HG03575 (cell line): ENCODE measurements around the gene MOGAT2.
"Not testable (repeated sequence)": the region's sequence is repeated elsewhere in the genome, so short reads cannot be mapped to it uniquely, and the experiment has no call there.

Experiments used
- ATAC-seq: cut with Tn5 transposase; IDR thresholded peaks from one replicate; pipeline ENCODE4 v1.9.1; 2021; ENCODE audit not compliant: unreplicated experiment, insufficient number of reproducible peaks, low FRiP score; ENCODE audit errors: extremely low read depth

Gene MOGAT2

DNA sequence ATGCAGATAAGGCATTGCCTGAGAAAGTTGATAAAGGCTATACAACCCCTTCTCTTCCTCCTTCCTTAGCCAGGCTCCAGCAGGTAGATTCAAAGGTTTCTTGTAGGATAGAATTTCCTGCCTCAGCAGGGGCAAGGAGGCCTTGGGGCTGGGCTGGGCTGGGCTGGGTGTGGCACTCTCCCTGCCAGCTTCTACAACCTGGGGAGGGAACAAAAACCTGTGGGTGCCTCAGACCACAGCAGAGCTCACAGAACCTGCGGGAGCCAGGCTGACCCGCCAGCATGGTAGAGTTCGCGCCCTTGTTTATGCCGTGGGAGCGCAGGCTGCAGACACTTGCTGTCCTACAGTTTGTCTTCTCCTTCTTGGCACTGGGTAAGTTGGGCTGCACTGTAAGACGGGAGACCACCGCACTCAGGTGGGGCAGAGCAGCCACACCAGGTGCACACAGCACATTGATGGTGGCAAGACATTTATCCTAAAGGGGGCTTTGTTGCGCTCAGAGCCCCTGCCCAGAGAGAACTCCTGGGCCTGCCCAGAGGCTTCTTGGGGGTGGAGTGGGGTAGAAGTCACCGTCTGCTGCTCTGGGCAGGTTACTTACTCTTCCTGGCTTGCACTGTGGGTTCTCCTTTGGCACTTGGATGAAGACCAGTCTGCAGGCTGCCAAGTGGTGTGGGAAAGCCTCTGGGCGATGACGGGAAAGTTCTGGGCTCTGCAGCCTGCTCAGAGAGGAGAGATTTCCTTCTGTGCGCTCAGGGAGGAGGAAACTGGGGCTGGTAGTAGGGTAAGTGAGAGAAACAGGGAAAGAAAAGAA lies at the start of gene MOGAT2:
TSS of gene MOGAT2 (plus strand) at position 231 of the 811 bp plus-strand sequence. CDS start at position 282, 51 bp downstream.
- no peak for ATAC-seq

DNA sequence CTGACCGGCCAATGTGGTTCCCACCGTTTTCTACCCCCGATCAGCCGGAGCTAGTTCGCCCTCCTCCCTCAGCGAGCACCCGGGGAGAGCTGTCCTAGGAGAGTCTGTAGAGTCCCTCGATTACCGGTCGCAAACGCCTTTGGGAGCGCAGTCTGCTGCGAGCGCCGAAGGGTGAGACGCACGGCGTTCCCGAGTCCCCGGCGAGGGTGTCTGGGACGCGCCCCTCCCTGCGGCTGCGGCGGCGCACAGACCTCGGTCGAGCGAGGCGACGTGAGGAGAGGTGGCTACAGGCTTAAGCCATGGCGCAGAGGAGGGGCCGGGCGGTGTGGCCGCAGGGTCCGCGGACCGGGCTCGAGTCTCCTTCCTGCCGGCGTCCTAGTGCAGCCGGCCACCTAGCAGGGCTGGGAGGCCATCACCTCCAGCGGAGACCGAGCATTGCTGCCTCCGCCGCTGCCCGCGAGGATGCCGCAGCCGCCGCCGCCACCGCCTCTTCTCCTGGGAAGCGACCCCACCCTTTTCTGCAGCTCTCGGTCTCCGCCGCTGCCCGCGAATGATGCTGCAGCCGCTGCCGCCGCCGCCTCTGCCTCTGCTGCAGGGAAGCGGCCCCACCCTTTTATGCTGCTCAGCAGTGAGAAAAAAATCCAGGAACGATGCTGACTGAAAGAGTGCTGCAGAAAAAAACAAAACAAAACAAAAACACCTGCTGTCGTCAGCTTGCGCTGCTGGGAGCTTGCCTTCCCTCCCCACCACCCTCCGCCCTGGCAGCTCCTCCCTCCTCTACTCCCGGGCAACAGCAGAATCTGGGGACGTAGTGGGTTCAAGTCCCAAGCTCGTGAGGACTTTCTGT lies 49.0 kb upstream of the MOGAT2 start, which contains the start of gene MAP6:
TSS of gene MAP6 (minus strand) at position 588 of the 847 bp plus-strand sequence. CDS start 669 bp downstream, outside the sequence.
- ATAC-seq = no peak

DNA sequence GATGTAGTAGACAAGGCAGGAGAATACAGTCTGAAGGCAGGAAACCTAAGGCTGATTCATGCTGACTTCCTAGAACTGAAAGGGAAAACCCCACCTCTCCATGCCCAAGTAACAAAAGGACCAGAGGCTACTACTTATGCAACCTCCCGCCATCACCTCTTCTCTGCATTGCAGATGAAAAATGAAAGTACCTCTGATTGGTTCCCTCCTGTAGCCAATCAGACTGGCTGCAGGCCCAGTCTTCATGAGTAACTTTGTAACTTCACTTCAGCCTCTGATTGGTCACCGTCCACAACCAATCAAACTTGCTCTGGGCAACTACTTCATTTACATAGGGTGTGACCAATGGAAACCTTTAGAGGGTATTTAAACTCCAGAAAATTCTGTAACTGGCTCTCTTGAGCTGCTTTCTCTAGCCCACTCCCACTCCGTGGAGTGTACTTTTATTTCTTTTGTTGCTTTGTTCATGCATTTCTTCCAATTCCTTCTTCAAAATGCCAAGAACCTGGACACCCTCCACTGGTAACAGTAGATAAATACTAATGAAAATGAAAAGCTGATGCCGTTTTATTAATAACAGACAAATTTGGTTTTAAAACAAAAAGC lies 43.6 kb upstream of the MOGAT2 start:
- ATAC-seq = no peak

DNA sequence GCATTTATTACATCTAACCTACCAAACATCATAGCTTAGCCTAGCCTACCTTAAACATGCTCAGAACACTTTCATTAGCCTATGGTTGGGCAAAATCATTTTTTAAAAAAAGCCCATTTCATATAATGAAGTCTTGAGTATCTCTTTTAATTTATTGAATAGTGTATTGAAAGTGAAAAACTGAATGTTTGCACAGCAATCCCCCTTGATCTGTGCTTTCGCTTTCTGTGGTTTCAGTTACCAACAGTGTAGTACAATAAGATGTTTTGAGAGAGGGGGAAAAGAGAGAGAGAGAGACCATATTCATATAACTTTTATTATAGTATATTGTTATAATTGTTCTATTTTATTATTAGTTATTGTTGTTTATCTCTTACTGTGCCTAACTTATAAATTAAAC lies 40.4 kb upstream of the MOGAT2 start:
- no peak for ATAC-seq

DNA sequence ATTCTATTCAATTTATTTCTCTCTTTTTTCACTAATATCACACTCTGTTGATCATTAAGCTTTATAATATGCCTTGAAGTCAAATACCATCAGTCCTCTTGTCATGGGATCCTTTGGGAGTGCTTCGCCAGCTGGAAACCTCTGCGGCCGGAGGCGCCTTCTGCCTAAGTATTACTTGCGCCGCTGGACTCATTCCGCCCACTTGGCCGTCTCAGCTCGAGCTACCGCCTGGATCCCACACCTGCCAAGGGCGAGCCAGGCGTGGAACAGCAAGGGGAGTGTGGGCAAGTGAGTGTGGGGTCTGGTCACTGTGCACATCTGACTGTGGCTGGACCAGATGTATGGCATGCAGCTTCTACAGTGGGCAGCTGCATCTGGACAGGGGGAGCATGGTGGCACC lies 39.7 kb upstream of the MOGAT2 start:
- no peak for ATAC-seq

DNA sequence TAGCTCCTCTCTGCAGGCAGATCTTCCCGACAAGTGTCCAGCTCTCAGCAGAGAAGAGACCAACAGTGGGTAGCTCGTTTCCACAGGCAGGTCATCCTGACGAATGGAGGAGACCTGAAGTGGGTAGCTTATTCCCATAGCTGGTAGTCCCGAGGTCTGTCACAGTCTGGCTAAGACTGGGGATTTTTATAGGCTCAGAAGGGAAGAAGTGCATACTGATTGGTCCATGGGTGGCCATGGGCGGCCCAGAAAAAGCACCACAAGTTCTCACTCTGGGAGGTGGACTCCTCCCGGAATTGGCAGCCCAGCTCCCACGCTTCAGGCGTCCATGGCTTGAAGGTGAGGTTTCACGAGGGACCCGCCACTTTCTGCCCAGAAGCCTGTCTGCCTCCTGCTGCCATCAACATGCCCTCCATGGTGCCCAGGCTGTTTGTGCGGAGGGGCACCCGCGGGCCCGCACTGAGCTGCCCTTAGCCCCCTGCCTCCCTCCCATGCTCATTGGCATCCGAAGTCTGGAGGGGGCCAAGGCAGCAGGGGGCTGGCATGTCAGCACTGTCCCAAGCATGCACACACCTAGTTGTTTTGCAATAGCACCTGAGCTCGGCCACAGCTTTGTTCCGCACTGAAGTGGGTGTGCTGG lies 38.9 kb upstream of the MOGAT2 start:
- ATAC-seq = no peak

DNA sequence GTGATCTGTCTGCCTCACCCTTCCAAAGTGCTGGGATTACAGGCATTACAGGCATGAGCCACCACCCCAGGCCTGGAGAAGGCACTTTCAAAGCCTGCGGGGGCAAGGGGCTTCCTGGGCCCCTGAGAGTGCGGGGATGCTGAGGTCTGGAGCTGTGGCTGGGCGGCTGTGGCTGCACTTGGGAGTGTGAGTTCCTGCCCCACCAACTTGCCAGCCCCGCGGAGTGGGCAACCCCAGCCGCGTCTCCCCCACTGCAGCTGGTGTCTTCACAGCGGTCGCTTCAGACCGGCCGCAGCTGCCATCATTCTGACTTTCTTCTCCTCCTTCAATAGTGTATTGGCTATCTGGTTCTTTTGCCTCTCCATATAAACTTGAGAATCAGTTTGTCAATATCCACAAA lies 38.1 kb upstream of the MOGAT2 start:
- no peak for ATAC-seq

DNA sequence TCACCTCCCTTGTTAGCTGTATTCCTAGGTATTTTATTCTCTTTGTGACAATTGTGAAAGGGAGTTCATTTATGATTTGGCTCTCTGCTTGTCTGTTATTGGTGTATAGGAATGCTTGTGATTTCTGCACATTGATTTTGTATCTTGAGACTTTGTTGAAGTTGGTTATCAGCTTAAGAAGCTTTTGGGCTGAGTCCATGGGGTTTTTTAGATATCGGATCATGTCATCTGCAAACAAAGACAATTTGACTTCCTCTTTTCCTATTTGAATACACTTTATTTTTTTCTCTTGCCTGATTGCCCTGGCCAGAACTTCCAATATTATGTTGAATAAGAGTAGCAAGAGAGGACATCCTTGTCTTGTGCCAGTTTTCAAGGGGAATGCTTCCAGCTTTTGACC lies 33.8 kb upstream of the MOGAT2 start:
- not testable (repeated sequence) for ATAC-seq

DNA sequence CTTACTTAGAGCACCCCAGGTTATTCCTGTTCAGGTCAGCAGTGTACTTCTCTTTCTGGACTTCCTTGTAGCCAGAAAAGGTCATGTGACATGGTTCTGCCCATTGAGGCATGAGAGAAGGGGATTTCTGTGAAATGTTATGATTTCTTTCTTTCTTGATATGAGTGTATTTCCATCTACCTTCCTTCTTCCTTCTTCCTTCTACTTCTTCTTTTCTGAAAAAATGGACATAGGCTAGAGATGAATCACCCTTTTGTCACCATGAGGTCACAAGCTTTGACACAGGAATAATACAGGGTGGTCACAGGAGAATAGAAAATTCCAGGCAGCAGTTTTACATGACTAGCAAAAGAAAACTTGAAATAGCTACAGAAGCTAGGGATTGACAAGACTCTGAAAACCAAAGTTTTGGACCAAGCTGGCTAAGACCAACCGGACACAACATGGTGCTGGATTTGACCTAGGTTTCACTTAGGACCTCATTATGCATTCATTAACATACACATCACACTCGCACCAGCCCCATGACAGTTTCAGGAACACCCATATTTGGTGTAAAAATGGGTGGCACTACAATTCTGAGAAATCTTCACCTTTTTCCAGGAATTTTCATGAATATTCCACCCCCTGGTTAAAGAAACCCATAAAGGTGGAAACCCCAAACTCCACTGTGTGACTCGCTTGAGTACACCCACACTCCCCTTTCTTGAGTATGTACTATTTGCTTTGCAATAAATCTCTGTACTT lies 27.6 kb upstream of the MOGAT2 start:
- ATAC-seq = no peak

DNA sequence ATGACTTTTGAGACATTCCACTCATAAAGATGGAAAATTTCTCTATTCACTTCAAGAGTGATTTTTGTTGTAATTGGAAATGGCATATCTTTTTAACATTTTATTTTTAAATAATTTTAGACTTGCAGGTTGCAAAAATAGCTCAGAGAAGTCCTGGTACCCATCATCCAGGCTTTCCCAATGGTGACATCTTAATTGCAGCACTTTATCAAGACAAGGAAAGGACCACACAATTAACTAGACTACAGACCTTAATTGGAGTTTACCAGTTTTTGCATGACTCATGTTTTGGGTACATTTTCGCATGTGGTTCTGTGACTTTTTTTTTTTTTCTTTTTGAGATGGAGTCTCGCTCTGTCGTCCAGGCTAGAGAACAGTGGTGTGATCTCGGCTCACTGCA lies 25.8 kb upstream of the MOGAT2 start:
- ATAC-seq = no peak

DNA sequence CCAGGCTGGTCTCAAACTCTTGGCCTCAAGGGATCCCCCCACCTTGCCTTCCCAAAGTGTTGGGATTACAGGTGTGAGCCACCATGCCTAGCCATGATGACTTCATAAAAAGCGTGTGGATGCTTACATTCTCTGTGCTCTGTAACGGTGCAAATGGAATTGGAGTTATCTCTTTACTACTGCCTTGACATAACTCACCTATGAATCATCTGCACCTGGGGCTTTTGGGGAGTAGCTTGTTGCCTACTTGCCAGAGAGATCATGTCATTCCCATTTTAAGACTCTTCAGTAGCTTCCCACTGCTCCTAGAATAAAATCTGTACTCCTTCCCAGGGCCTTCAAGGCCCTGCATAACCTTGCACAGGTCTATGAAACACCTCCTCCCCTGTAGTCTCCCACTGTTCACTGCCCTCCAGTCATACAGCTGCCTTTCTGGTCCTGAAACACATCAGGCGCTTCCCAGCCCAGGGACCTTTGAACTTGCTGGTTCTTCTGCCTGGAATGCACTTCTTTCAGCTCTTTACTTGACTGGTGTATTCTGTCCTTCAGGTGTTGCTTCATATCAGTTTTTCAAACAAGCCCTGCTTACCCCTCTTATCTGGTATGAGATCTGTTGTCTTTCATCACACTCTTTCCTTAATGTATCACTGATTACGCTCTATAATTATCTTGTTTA lies 19.6 kb upstream of the MOGAT2 start:
- no peak for ATAC-seq

DNA sequence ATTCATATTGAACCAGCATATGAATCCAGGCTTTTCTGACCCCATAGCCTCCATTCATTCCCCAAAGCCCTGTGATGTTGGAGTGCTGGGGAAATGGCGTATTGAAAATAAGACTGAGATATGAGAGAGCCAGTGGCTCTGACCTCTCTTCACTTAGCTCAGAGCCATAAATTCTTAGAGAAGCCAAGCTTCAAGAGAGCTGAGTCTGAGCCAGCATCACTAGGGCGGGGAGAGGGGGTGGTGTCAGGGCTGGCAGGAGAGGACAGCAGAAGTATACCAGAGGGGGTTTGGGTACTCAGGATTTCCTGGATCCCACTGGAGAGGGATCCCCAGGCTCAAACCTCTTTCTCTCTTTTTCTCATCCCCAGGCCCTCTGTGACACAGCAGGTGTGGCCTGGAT lies 16.7 kb upstream of the MOGAT2 start:
- ATAC-seq = no peak

DNA sequence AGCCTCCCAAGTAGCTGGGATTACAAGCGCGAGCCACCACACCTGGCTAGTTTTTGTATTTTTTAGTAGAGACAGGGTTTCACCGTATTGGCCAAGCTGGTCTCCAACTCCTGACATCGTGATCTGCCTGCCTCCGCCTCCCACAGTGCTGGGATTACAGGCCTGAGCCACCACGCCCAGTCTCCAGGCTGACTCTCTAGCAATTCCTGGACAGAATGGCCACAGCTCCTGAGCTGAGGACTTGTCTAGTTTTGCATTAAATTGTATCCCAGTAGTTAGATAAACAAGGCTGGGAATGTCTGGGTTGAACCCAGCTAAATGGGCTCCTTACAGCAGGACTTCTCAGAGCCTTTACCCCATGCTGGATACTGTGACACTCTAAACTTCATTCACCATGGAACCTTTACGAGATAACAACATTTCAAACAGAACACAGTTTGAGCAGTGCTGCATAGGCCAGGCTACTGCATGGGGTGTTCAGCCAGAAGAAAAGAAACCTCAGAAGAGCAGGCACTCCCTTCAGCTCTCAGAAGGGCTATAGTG lies 13.9 kb upstream of the MOGAT2 start:
- ATAC-seq = no peak

DNA sequence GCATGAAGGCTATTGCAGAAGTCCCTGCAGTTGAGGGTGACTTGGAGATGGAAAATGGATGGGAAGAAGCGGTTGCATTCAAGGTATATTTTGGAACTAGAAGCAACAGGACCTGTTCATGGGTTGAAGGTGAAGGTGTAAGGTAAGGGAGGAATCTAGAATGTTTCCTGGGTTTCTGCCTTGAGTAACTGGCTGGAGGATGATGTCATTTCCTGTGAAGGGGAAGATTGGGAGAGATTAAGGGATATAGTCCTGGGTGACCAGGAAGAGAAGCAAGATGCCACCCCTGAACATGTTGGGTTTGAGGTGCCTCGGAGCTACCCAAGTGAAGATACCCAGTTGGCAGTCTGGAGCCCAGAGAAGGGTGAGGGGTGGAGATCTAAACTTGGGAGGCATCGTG lies 12.1 kb upstream of the MOGAT2 start:
- no peak for ATAC-seq

DNA sequence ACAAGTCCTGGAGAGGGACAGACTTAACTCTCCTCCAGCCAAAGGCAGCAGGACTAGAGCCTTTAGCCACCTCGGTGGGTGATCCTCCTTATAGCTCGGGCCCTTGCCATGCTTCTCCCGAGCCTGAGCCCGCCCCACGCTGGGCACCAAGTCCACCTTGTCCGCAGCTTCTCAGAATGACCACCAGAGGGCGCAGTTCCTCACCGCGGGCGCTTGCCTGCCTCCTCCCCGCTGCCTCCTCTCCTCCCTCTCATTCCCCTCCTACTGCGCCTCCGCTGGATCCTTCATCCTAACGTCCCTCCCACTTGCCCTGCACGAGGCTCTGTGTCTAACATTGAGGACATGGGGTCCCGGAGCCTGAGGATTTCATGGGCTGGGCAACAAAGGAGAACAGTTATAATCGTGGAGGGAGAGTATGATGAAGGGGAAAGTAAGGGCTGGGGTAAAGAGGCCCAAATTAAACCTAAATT lies 11.3 kb upstream of the MOGAT2 start:
- no peak for ATAC-seq

DNA sequence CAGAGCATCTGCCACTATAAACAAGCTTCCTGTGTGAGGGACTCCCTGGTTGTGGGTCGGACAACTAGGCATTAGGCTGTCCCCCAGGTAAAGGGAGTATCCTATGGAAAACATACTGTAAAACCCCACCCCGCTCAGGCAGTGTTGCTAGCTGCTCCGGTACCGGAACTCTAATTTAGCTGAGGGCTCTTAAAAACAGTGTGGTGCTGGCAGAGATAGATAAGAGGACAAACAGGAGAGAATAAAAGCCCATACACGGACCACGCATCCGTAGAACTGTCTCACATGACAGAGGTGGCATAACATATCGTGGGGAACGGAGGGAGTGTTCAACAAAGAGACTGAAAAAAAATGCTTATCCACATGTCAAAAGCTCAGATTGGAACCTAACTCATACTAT lies 3.4 kb upstream of the MOGAT2 start:
- ATAC-seq = no peak

DNA sequence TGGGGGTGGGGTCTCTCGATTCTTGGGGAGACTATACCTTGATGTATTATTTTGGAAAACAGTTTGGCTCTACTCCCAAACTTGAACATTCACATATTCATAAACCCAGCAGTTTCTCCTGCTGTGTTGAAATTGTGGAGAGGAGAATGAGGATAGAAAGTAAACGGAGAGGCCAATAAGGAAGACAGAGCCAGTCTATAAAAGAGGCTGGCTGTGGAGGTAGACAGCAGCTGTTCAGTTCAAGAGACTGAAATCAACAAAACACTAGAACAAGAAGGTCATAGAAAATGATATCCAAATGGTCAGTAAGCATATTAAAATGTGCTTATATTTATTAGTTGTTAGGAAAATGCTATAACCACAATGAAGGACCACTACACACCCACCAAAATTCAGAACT lies 1.9 kb upstream of the MOGAT2 start:
- no peak for ATAC-seq

DNA sequence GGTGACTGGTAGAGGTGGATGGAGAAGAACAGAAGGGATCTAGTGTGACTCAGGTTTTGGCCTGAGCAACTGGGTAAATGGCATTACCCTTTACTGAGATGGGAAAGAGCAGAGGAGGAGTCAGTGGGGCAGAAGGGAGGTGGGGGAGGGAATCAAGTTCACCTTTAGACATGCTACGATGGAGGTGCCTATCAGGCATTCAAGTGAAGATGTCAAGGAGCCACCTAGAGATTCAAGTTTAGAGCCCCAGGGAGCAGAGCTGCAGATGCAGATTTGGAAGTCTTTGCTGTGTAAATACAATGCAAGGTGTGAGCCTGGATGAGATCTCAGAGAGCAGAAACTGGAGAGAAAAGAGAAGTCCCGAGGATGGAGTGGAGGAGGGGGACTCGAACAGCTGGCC lies 979 bp upstream of the MOGAT2 start:
- ATAC-seq = no peak
